Right lobe of liver (tissue), 4 donors: ENCODE data around the gene MTHFD2.

Experiments used
- CTCF ChIP-seq, 4 donors: fragments of 200-600 bp in 3 of 4; fragments of 450-650 bp in 1 of 4; IDR thresholded peaks; one replicate each; pipeline versions ENCODE4 v1.5.1 to v1.8.0; 2016 to 2022; ENCODE audit warnings: antibody characterized with exemption in 4 of 4, mild to moderate bottlenecking in 2 of 4
- POLR2A ChIP-seq: fragments of 450-650 bp; IDR thresholded peaks from one replicate; pipeline ENCODE4 v1.6.1; 2017; ENCODE audit warnings: antibody characterized with exemption, mild to moderate bottlenecking
- donor health status: DM: no; HTN: no; CAD: no.
- donor health status: DM: no; HTN: no; CAD: no.
- donor health status: DM: no; HTN: yes; CAD: no.

- TF ChIP-seq CTCF (IDR thresholded peaks at IDR 0.05) (no peak), POLR2A (no peak)
Observed at GRCh38 chr2:74191596-74192380, 6.6 kb upstream of the MTHFD2 start.
